ENCODE measurements around the gene LCN9. TPM values are rescaled to one million over a fixed set of nuclear protein-coding genes. Genes with fewer than 3 reads are reported as not detected.

LCN9 gene
- total and polyA plus RNA-seq, 2 of the 4 experiments (the other 2 are of a cell fraction) = not detected

GRCh38 chr9:135660407-135660806 lies 2.7 kb upstream of the LCN9 start:
- no peaks in the 10 kb centered on the region for H3K79me1 ChIP-seq (ENCODE audit: low read depth in 1 of 2, low read length in 2 of 2)
- H2BK120ac ChIP-seq (ENCODE audit: low read depth, low read length) = no peak overlapping the region
- BruUV-seq (replicated peaks) = no TSS peak
- H3K18ac ChIP-seq (ENCODE audit: low read depth, low read length) = no peak overlapping the region
- no peak overlapping the region for H3K27ac ChIP-seq (ENCODE audit: insufficient read depth, low read length)
- CTCF ChIA-PET = no interaction called here
- H3K27me3 ChIP-seq (ENCODE audit: control insufficient read depth, insufficient read depth, low read length) = no peaks in the 10 kb centered on the region
- no peak overlapping the region for H4K91ac ChIP-seq (ENCODE audit: insufficient read depth, low read depth, low read length)
- no peak overlapping the region for H2BK20ac ChIP-seq (ENCODE audit: low read depth, low read length)
- in situ Hi-C loops (cut with MboI; ENCODE audit: low sequenced_read_pairs) (no loop called here), dilution Hi-C loops (cut with HindIII; ENCODE audit: low sequenced_read_pairs, unreplicated experiment) (no loop called here), intact Hi-C loops (cut with micrococcal nuclease) (no loop called here)
- POLR2A ChIA-PET (ENCODE audit: unreplicated experiment) = no interaction called here
- H3K14ac ChIP-seq (replicated peaks; ENCODE audit: low read depth, low read length) = no peak overlapping the region
- no peak overlapping the region for H3K23ac ChIP-seq (ENCODE audit: low read depth, low read length)
- DNase-seq = no peak
- peaks cover 5% of the 10 kb centered on the region for H3K9me3 ChIP-seq (ENCODE audit: control insufficient read depth, insufficient read depth, low read length)
- no peak overlapping the region for H3K9ac ChIP-seq (ENCODE audit: low read depth, low read length)
- H4K20me1 ChIP-seq (ENCODE audit: insufficient read depth, low read length) = no peaks in the 10 kb centered on the region
- no peaks in the 10 kb centered on the region for H3K36me3 ChIP-seq (ENCODE audit: control insufficient read depth, insufficient read depth, low read length)
- H2AK9ac ChIP-seq (replicated peaks; ENCODE audit: low read depth, low read length, poor library complexity) = no peak overlapping the region
- no peak for ATAC-seq (ENCODE audit: low read depth)
- WGBS, 2 experiments (ENCODE audit: extremely low coverage in 2 of 2, insufficient read length in 1 of 2) = 95% methylated on average over 16 of the region's 22 CpGs; no CpG with 5 or more reads in 1 of the 2 experiments
- H2BK5ac ChIP-seq (ENCODE audit: low read depth, low read length, poor library complexity, severe bottlenecking) = no peak overlapping the region
- no peak overlapping the region for H3K4me2 ChIP-seq (ENCODE audit: low read depth, low read length)
- no peak overlapping the region for H2AK5ac ChIP-seq (ENCODE audit: low read depth, low read length)
- H4K8ac ChIP-seq (ENCODE audit: low read depth in 2 of 2, low read length in 2 of 2) = no peak overlapping the region
- no peak overlapping the region for H3K56ac ChIP-seq (ENCODE audit: extremely low read depth, insufficient read depth, low read length)
- no peaks in the 10 kb centered on the region for H3K9me1 ChIP-seq (ENCODE audit: insufficient read depth, low read length)
- no peak overlapping the region for H4K5ac ChIP-seq (ENCODE audit: low read depth, low read length)
- H3K4me1 ChIP-seq (ENCODE audit: control insufficient read depth, insufficient read depth, low read length) = no peaks in the 10 kb centered on the region
- H2AFZ ChIP-seq (replicated peaks; ENCODE audit: low read length, poor library complexity) = no peak overlapping the region
- no peak overlapping the region for H3K4ac ChIP-seq (ENCODE audit: low read depth, low read length)
- no peak overlapping the region for H3K4me3 ChIP-seq (ENCODE audit: insufficient read depth, low read depth, low read length)
- H2BK15ac ChIP-seq (ENCODE audit: low read depth, low read length) = no peak overlapping the region
- TF ChIP-seq NFE2L2 (IDR thresholded peaks at IDR 0.05; ENCODE audit: low read depth, low read length) (no peak), BHLHE40 (IDR thresholded peaks at IDR 0.05; ENCODE audit: low read depth, low read length) (no peak), SMC3 (IDR thresholded peaks at IDR 0.05; ENCODE audit: low read depth, low read length) (no peak), RFX5 (IDR thresholded peaks at IDR 0.05; ENCODE audit: low read depth, low read length) (no peak), USF2 (IDR thresholded peaks at IDR 0.05; ENCODE audit: low read depth, low read length) (no peak), FOS (IDR thresholded peaks at IDR 0.05; ENCODE audit: low read depth, low read length) (no peak), RCOR1 (IDR thresholded peaks at IDR 0.05; ENCODE audit: insufficient replicate concordance, low read length) (no peak), POLR2A (IDR thresholded peaks at IDR 0.05; ENCODE audit: low read depth, low read length) (no peak), RAD21 (IDR thresholded peaks at IDR 0.05; ENCODE audit: low read length) (no peak), CHD1 (IDR thresholded peaks at IDR 0.05; ENCODE audit: low read depth, low read length) (no peak), CTCF (conservative IDR thresholded peaks at IDR 0.05; ENCODE audit: low read depth, low read length) (no peak), CEBPB (IDR thresholded peaks at IDR 0.05; ENCODE audit: low read depth, low read length) (no peak)
- TF ChIP-seq, protein P1, sequence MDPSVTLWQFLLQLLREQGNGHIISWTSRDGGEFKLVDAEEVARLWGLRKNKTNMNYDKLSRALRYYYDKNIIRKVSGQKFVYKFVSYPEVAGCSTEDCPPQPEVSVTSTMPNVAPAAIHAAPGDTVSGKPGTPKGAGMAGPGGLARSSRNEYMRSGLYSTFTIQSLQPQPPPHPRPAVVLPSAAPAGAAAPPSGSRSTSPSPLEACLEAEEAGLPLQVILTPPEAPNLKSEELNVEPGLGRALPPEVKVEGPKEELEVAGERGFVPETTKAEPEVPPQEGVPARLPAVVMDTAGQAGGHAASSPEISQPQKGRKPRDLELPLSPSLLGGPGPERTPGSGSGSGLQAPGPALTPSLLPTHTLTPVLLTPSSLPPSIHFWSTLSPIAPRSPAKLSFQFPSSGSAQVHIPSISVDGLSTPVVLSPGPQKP (IDR thresholded peaks at IDR 0.05; ENCODE audit: borderline replicate concordance, low read depth, low read length) = no peak
